GM12892 (cell line): ENCODE data around the gene ARNT2.

ENCODE experiments used
- POLR2A ChIP-seq: IDR thresholded peaks from 2 replicates; pipeline ENCODE4 v1.6.1; 2011; ENCODE audit warnings: low read depth, low read length, control low read depth
- POLR2AphosphoS5 ChIP-seq: IDR thresholded peaks from 2 replicates; pipeline ENCODE4 v1.6.1; 2011; ENCODE audit warnings: low read depth, low read length, control low read depth
- TAF1 ChIP-seq: IDR thresholded peaks from 2 replicates; pipeline ENCODE4 v1.6.1; 2011; ENCODE audit warnings: low read depth, mild to moderate bottlenecking, control low read depth, low read length, borderline replicate concordance

GRCh38 chr15:80380154-80380553 is 24.0 kb upstream of the ARNT2 start:
- TF ChIP-seq POLR2A (no peak), TAF1 (no peak), POLR2AphosphoS5 (no peak)
